ENCODE results near the gene KRT2.

KRT2 gene

GRCh38 chr12:52651726-52652261 lies at the start of gene KRT2:
Gene KRT2, minus strand, starts transcription at chr12:52652211. Its CDS starts 69 bp downstream, at chr12:52652142.
- TF ChIP-seq, protein P1, sequence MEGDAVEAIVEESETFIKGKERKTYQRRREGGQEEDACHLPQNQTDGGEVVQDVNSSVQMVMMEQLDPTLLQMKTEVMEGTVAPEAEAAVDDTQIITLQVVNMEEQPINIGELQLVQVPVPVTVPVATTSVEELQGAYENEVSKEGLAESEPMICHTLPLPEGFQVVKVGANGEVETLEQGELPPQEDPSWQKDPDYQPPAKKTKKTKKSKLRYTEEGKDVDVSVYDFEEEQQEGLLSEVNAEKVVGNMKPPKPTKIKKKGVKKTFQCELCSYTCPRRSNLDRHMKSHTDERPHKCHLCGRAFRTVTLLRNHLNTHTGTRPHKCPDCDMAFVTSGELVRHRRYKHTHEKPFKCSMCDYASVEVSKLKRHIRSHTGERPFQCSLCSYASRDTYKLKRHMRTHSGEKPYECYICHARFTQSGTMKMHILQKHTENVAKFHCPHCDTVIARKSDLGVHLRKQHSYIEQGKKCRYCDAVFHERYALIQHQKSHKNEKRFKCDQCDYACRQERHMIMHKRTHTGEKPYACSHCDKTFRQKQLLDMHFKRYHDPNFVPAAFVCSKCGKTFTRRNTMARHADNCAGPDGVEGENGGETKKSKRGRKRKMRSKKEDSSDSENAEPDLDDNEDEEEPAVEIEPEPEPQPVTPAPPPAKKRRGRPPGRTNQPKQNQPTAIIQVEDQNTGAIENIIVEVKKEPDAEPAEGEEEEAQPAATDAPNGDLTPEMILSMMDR (IDR thresholded peaks at IDR 0.05; ENCODE audit: control extremely low read depth, extremely low read depth, low read depth, missing control alignments): no peak
- ChIA-PET POLR2A (no interaction called here), CTCF (no interaction called here)
- DNase-seq (ENCODE audit: extremely low spot score): no peak

DNA sequence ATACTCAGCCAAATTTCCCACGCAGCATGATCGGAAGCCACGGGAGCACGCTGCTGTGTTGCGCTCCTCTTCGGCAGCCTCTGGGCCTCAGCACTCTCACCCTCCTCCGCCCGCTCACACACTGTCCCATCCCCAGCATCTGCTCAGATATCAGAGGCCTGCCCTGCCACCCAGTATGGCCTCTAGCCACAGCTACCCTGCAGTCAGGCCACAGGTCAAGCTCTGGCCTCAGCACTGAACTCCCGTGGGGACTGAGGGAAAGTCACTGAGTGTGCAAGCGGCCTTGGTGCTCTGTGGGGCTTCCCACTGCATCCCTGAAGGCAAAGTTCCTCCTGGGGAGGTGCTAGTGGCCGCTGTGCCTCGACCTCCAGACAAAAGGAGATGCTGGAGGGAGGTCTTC lies 49.3 kb upstream of the KRT2 start:
- DNase-seq (ENCODE audit: extremely low spot score): no peak
- CTCF ChIA-PET: no interaction called here
- POLR2A ChIA-PET: no interaction called here
- TF ChIP-seq, protein P1 (IDR thresholded peaks at IDR 0.05; ENCODE audit: control extremely low read depth, extremely low read depth, low read depth, missing control alignments): no peak

- POLR2A ChIA-PET: no interaction called here
- TF ChIP-seq, protein P1 (IDR thresholded peaks at IDR 0.05; ENCODE audit: control extremely low read depth, extremely low read depth, low read depth, missing control alignments): no peak
- CTCF ChIA-PET: no interaction called here
- no peak for DNase-seq (ENCODE audit: extremely low spot score)
Observed at GRCh38 chr12:52699960-52700359, 47.9 kb upstream of the KRT2 start.

DNA sequence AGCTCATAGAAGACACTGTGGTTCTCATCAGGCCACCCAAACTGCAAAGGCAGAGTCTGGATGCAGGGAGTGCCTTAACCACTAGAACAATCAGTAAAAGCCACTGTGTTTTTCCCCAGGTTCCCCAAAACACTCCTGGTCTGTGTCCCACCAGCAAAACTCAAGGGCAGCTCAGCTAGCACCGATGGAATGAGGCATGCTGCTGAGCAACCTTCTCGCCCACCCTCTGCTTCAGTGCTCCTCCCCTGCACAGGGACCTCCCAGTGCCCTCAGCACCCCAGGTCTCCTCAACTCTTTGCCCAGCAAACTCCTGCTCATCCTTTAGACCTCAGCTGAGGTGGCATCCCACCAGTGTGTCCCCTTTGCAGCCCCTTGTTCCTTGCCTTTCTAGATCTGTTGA lies 47.4 kb upstream of the KRT2 start:
- TF ChIP-seq, protein P1 (IDR thresholded peaks at IDR 0.05; ENCODE audit: control extremely low read depth, extremely low read depth, low read depth, missing control alignments): no peak

GRCh38 chr12:52698651-52699340 lies 46.8 kb upstream of the KRT2 start:
- CTCF ChIA-PET: interaction anchor here (1.2 kb wide), 1 partner anchor 16 kb away, joined by 3 read pairs; no protein-coding TSS in a partner anchor
- TF ChIP-seq, protein P1 (IDR thresholded peaks at IDR 0.05; ENCODE audit: control extremely low read depth, extremely low read depth, low read depth, missing control alignments): no peak
- POLR2A ChIA-PET: no interaction called here
- DNase-seq (ENCODE audit: extremely low spot score): no peak

More for the DNA sequence above, 47.4 kb upstream of the KRT2 start:
- no peak for DNase-seq (ENCODE audit: extremely low spot score)
- CTCF ChIA-PET: interaction anchor here (1.2 kb wide), 1 partner anchor 16 kb away, joined by 3 read pairs; no protein-coding TSS in a partner anchor
- POLR2A ChIA-PET: no interaction called here

GRCh38 chr12:52697058-52697582 lies 45.1 kb upstream of the KRT2 start:
- DNase-seq (ENCODE audit: extremely low spot score): no peak
- POLR2A ChIA-PET: no interaction called here
- CTCF ChIA-PET: no interaction called here
- TF ChIP-seq, protein P1 (IDR thresholded peaks at IDR 0.05; ENCODE audit: control extremely low read depth, extremely low read depth, low read depth, missing control alignments): no peak

All from GM10248 (cell line).